Suprapubic skin (tissue), 4 donors: ENCODE results near the gene CD68. TPM values are rescaled to one million over a fixed set of nuclear protein-coding genes. Genes with fewer than 3 reads are reported as not detected.

Source experiments
- DNase-seq, 2 donors: peaks; one replicate each; pipeline ENCODE4 v3.0.0-alpha.2; 2019; ENCODE audit warnings: low spot score in 2 of 2
- H3K27ac ChIP-seq: fragments of 200-600 bp; sonication (generic); one replicate; pipeline ENCODE4 v1.5.1; 2019
- H3K27me3 ChIP-seq: fragments of 200-600 bp; sonication (generic); one replicate; pipeline ENCODE4 v1.5.1; 2019
- H3K36me3 ChIP-seq: fragments of 200-600 bp; sonication (generic); one replicate; pipeline ENCODE4 v1.5.1; 2019
- H3K4me1 ChIP-seq: fragments of 200-600 bp; sonication (generic); one replicate; pipeline ENCODE4 v1.5.1; 2019
- H3K4me3 ChIP-seq: fragments of 200-600 bp; sonication (generic); one replicate; pipeline ENCODE4 v1.5.1; 2019; ENCODE audit warnings: mild to moderate bottlenecking
- H3K9me3 ChIP-seq: fragments of 200-600 bp; sonication (generic); one replicate; pipeline ENCODE4 v1.5.1; 2019
- CTCF ChIP-seq, 2 donors: fragments of 200-600 bp in 1 of 2; fragments of 450-650 bp in 1 of 2; sonication (generic) in 1 of 2; IDR thresholded peaks; one replicate each; pipeline ENCODE4 v1.5.1; 2016 to 2019; ENCODE audit warnings: antibody characterized with exemption in 2 of 2, mild to moderate bottlenecking in 1 of 2, moderate library complexity in 1 of 2
- EP300 ChIP-seq: sonication (generic); formaldehyde crosslinking; IDR thresholded peaks from one replicate; pipeline ENCODE4 v1.6.1; 2017; ENCODE audit warnings: antibody characterized with exemption
- POLR2A ChIP-seq, 2 donors: fragments of 450-650 bp; IDR thresholded peaks; one replicate each; pipeline ENCODE4 v1.6.1; 2017; ENCODE audit warnings: antibody characterized with exemption in 2 of 2, mild to moderate bottlenecking in 2 of 2, moderate library complexity in 2 of 2
- POLR2AphosphoS5 ChIP-seq, 3 donors: sonication (generic); formaldehyde crosslinking; IDR thresholded peaks; one replicate each; pipeline ENCODE4 v1.6.1; 2017; ENCODE audit warnings: antibody characterized with exemption in 3 of 3
- WGBS: methylation state at CpG from one replicate; pipeline ENCODE4 v1.1.5; 2018; 5-methylcytosine and 5-hydroxymethylcytosine counted together
- total RNA-seq, 4 donors: library from RNA; depleted of rRNA; stranded (reverse); fragments of >200 nt; gene quantifications; one replicate each; pipeline ENCODE4 v1.1.0, GENCODE V29; 2016

Gene CD68
- total RNA-seq, 4 donors from 2014 or later = 5.0 to 13.2 (median 9.6) TPM

DNA sequence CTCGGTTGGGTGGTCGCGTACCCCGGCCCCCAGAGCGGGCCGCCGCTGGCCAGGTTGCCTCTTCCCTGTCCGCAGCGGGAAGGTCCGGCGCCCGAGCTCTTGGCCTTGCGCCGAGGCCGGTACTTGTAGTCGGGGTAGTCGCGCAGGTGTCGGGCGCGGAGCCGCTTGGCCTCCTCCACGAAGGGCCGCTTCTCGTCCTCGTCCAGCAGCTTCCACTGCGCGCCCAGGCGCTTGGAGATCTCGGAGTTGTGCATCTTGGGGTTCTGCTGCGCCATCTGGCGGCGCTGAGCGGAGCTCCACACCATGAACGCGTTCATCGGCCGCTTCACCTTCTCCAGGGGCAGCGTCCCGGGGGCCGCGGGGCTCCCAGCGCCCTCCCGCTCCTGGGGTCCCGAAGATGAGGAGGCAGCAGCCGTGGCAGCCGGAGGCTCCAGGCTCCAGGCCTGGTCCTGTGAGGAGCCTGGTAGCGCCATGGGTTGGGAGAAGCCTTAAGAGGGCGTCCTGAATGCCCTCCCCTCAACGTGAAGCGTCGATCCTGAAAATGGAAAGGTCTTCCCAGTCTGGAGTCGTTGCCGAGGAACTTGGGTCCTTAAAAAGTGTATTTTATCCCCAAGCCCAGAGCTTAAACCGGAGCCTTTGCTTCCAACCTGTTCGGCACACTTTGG, 9.9 kb downstream of the CD68 start:
- H3K36me3 ChIP-seq = peaks cover 40% of the 10 kb centered on the region
- 13% methylated on average over 22 of the region's 56 CpGs for WGBS
- H3K9me3 ChIP-seq = no peaks in the 10 kb centered on the region
- peak overlapping the region; percentile 79 for H3K27ac ChIP-seq
- peak; percentile 91 to 92 for DNase-seq
- no peaks in the 10 kb centered on the region for H3K27me3 ChIP-seq
- H3K4me1 ChIP-seq = peaks cover 67% of the 10 kb centered on the region
- TF ChIP-seq CTCF (IDR thresholded peaks at IDR 0.05) (peak; percentile 76 to 89), POLR2AphosphoS5 (IDR thresholded peaks at IDR 0.05) (peak in 1 of 3 donors; percentile 26), EP300 (no peak)
- H3K4me3 ChIP-seq = peak overlapping the region; percentile 59

DNA sequence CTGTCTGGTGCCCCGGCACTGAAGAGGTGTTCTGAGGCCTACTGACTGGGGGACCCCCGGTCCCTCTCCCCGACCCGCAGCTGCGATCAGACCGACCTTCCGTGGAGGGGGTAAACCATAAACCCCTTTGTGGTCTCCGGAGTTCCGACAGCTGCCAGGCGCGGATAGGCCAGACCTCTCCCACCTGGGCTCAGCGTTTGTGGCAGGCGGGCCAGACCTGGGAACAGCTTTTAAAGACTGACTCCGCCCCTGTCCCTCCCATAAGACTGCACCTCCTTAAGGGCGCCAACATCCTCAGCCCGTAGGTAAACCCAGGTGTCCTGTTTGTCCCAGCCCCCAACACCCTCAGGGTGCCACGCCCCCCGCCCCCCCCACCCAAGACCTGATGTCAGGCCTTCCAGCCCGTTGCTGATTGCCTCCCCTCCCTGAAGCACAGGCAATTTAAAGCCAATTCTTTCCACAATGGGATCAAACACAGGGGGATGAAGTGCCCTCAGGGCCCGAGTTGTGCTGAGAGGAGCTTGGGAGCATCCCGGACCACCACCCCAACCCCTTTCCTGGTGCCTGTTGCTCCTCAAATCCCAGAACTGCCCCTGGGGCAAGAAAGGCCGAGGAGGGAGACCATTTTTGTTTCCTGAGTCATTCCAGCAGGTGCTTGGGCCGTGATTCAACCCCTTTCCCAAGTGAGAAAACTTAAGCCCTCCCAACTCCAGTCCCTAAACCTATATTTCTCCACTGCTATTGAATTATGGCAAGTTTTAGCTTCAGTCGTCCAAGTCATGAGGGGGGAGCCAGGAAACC, 10.7 kb downstream of the CD68 start, which contains the start of gene SOX15:
TSS of gene SOX15 (minus strand) at position 204 of the 801 bp plus-strand sequence. CDS start 418 bp downstream, outside the sequence.
- peaks cover 59% of the 10 kb centered on the region for H3K4me1 ChIP-seq
- no peaks in the 10 kb centered on the region for H3K9me3 ChIP-seq
- WGBS = 36% methylated on average over 11 of the region's 24 CpGs
- H3K27ac ChIP-seq = peak within 1 kb of the TSS; percentile 79
- peak within 1 kb of the TSS; percentile 59 for H3K4me3 ChIP-seq
- DNase-seq = no peak
- H3K27me3 ChIP-seq = no peaks in the 10 kb centered on the region
- H3K36me3 ChIP-seq = peaks cover 47% of the 10 kb centered on the region
- no peak for TF ChIP-seq POLR2AphosphoS5 (IDR thresholded peaks at IDR 0.05)
- peak in 1 of 2 donors; percentile 23 for TF ChIP-seq POLR2A (IDR thresholded peaks at IDR 0.05)
- no peak for TF ChIP-seq EP300
- no peak for TF ChIP-seq CTCF (IDR thresholded peaks at IDR 0.05)

DNA sequence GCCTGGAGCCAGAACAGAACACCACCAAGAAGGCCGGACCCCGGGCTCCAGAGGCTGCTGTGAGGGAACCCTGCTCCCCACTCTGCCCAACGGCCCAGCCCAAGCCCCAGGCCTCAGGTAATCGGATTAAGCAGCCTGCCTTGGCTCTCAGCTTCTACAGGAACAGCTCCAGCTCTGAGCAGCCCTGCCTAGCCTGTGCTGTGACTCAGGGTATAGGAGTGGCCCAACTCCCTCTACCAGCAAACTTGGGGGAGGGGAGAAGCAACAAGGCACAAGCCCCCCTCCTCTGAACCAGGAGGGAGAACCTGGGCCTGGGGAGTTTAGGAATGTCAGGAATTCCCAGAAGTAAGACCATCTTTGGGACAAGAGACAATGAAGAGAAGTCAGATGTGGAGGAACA, 11.3 kb downstream of the CD68 start:
- H3K27ac ChIP-seq = peak overlapping the region; percentile 79
- no peaks in the 10 kb centered on the region for H3K9me3 ChIP-seq
- H3K4me3 ChIP-seq = no peak overlapping the region
- WGBS = 17% methylated on average over 4 of the region's 4 CpGs
- DNase-seq = no peak
- H3K27me3 ChIP-seq = no peaks in the 10 kb centered on the region
- H3K36me3 ChIP-seq = peaks cover 54% of the 10 kb centered on the region
- TF ChIP-seq EP300 (no peak), POLR2AphosphoS5 (IDR thresholded peaks at IDR 0.05) (no peak), POLR2A (IDR thresholded peaks at IDR 0.05) (no peak), CTCF (IDR thresholded peaks at IDR 0.05) (no peak)
- H3K4me1 ChIP-seq = peaks cover 53% of the 10 kb centered on the region

DNA sequence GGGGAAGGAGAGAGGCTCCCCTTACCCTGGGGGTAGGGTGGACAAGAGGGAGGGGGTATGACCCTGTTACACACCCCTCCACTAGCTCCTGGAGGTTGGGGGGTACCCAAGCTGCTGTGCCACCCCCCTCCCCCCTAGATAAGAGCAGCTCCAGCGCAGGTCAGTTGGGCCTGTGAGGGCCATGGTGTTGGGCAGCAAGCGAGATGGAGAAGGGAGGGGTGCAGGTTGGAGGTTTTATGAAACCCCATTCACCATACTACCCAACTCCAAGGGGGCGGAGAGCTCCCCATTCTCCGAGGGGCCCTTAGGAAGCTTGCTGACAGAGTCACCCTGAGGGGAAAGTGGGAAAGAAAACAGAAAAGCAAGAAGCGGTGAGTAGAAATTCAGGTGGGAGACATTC, 12.2 kb downstream of the CD68 start:
- Histone ChIP-seq H3K9me3 (no peaks in the 10 kb centered on the region), H3K4me1 (peaks cover 50% of the 10 kb centered on the region), H3K36me3 (peaks cover 62% of the 10 kb centered on the region), H3K27ac (peak overlapping the region; percentile 79), H3K27me3 (no peaks in the 10 kb centered on the region), H3K4me3 (no peak overlapping the region)
- 88% methylated on average over 5 of the region's 5 CpGs for WGBS
- no peak for DNase-seq
- TF ChIP-seq POLR2A (IDR thresholded peaks at IDR 0.05) (no peak), POLR2AphosphoS5 (IDR thresholded peaks at IDR 0.05) (no peak)

DNA sequence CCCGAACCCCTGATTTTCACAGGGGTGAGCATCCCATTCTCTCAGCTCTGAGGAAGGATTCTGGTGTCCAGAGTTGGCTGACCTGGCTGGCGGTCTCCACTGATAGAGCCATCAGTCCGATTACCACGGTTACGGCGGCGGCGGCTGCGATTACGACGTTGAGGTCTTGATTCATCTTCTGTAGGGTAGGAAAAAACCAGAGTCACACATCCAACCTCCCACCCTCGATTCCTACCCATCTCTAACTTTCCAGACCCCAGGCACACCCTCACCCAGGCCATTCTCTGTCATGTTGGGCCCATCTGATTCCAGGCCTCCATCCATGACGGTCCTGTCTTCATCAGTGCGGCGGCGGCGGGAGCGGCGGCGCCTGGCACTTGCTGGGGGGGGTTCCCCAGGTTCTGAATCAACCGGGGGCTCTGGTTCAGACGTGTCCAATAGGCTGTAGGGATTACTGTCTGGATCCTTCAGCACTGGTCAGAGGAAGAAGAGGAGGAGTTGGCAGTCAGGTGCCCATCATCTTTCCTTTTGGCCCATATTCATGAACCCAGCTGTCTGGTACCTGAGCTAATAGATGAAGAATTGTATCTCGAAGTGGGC, 13.1 kb downstream of the CD68 start:
- Histone ChIP-seq H3K4me1 (peaks cover 41% of the 10 kb centered on the region), H3K27ac (no peak overlapping the region), H3K27me3 (no peaks in the 10 kb centered on the region), H3K36me3 (peaks cover 65% of the 10 kb centered on the region), H3K4me3 (no peak overlapping the region), H3K9me3 (no peaks in the 10 kb centered on the region)
- DNase-seq = no peak
- TF ChIP-seq EP300 (no peak), POLR2A (IDR thresholded peaks at IDR 0.05) (no peak), POLR2AphosphoS5 (IDR thresholded peaks at IDR 0.05) (no peak), CTCF (IDR thresholded peaks at IDR 0.05) (no peak)
- 93% methylated on average over 23 of the region's 23 CpGs for WGBS
